HG02642 (cell line): Measurements from ENCODE around the gene NRF1.
A peak's percentile ranks its signal among the peaks of the same experiment; 100 is the strongest.
"Not testable (repeated sequence)": the region's sequence is repeated elsewhere in the genome, so short reads cannot be mapped to it uniquely, and the experiment has no call there.

Experiments used
- ATAC-seq: cut with Tn5 transposase; IDR thresholded peaks from one replicate; pipeline ENCODE4 v1.9.1; 2021; ENCODE audit warnings: mild to moderate bottlenecking; ENCODE audit not compliant: unreplicated experiment, poor library complexity

NRF1 gene

DNA sequence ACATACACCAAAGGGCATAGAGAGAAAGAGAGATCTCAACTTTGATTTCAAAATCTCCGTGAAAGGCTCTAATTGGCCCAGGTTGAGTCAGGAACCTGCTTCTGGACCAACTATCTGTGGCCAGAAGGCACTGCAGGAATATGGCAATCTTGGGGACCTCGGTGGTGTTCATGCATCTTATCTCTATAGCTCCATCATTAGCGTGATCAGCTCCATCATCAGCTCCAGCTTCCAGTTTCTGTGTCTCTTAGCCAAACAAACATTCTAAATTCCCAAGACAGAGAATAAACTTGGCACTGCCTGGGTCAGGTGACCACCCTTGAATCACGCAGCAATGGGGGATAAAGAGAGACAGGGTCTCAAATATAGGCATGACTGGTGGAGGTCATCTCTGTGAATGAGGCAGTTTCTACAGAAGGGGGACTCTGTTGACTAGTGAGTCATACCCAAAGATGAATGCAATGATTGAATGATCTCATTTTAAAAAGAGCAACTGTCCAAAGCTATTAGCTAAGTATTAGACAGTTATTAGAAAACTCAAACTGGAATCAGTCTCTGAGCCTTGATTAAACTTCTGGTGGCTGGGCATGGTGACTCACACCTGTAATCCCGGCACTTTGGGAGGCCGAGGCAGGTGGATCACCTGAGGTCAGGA lies 5.4 kb upstream of the NRF1 start:
- no peak for ATAC-seq

GRCh38 chr7:129606803-129607202 lies 4.7 kb upstream of the NRF1 start:
- no peak for ATAC-seq

GRCh38 chr7:129607471-129608120 lies 3.9 kb upstream of the NRF1 start:
- no peak for ATAC-seq

GRCh38 chr7:129609666-129610065 lies 1.9 kb upstream of the NRF1 start:
- ATAC-seq, result no peak

DNA sequence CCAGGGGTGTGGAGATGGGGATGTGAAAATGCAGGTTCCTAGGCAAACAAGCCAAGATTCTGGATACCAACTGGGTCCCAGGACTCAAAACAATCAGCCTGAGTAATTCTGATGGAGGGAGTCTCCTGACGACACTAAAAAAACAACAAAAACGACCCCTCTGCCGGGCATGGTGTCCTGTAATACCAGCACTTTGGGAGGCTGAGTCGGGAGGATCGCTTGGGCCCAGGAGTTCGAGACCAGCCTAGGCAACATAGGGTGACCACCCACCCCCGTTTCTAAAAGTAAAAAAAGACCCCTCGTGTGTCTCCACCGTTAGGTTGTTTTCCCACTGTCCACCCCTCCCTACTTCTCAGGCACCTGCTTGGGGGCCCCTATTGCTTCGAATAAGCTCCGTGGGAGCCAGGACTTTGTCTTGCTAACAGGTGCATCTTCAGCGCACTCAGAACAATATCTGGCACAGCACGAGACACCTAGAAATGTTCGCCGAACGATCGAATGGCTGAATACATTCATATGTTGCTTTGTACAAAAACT lies 743 bp upstream of the NRF1 start:
- no peak for ATAC-seq

GRCh38 chr7:129612112-129613015 lies 844 bp downstream of the NRF1 start:
- peak; percentile 22 for ATAC-seq

- ATAC-seq, result no peak
Observed at GRCh38 chr7:129613016-129613337, 1.5 kb downstream of the NRF1 start.

DNA sequence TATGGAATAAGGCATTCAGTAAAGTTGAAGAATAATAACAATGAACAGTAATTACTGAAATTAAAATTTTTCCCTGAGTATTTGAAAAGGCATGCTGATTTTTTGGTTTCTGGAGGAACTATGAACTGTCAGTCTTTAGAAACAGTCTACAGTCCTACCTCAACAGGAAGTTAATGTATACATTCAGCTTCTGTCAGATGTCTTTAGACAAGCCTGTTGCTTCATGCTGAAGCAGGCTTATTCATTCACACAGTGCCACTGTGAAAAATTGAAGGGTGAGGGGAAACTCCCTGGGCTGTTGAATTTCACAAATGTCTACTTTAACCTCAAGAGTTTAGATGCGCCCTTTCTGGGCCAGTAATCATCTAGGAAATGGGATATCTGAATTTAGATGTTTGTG lies 3.5 kb downstream of the NRF1 start:
- ATAC-seq, result no peak

- ATAC-seq, result no peak
Observed at GRCh38 chr7:129616530-129616929, 5.0 kb downstream of the NRF1 start.

DNA sequence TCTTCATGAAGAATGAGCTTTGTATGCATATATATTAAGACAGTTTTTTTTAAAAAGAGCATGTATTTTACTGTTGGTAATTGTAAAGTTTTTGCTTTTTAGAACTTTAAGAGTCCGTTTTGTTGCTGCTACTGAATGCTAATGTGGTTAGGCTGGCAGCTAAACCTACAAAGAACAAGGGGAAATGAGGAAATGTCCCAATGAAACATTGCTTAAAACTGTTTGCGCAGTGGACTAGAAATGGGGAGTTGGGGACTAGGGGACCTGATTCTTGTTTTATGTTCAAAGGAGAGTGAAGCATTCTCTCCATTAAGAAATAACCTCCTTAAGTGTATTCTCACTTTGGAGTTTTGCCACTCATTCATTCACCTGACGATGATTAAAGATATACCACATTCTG lies 5.7 kb downstream of the NRF1 start:
- no peak for ATAC-seq

DNA sequence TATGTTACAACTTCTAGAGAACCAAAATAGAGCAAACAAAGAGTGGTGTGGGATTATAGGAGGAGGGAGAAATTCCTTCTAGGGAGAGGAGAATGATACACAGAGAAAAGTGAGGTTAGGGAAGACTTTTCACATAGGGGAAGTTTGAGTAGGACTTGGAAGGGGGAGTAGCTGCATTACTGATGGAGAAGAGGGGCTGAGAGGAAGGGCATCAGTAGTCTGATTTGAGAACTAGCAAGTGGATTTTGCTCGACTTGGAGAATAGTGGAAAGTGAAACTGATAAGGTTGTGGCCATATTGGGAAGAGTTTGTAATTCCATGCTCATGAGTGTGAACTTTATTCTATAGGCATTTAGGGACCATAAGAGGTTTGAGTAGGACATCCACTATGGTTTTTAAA lies 6.1 kb downstream of the NRF1 start:
- no peak for ATAC-seq

DNA sequence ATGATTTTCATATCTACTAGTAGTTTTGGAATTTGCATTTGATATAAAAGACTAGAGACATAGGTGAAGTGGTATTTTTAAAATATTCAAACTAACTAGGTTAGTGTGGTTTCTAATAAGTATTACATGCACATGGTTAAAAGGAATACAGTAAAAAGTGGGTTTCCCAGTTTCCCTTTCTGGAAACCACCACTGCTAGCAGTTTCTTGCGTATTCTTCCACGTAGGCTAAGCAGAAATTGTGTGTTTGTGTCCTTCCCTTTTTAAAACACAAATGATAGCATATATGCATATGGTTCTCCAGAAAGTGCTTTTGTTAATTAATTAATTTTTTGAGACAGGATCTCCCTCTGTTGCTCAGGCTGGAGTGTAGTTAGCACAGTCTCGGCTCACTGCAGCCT lies 15.4 kb downstream of the NRF1 start:
- no peak for ATAC-seq

- no peak for ATAC-seq
Observed at GRCh38 chr7:129630341-129630740, 18.8 kb downstream of the NRF1 start.

DNA sequence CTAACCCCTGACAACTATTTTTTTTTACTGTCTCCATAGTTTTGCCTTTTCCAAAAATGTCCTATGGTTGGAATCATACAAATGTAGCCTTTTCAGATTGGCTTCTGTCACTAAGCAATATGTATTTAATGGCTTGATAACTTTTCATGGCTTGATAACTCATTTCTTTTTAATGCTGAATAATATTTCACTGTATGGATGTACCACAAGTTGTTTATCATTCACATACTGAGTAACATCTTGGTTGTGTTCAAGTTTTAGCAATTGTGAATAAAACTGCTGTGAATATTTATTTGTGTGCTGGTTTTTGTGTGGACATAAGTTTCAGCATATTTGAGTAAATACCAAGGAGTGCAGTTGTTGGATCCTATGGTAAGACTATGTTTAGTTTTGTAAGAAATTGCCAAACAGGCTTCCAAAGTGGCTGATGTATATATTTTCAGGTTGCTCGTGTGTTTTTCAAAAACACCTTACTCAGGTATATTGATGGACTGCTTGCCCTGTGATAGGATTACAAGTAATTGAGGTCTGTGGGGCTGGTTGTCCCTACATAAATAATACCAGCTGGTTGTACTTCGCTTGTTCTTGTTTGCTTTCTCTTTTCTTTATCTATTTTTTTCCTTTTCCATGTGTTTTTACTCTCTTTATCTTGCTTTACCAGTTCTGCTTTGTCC lies 23.0 kb downstream of the NRF1 start:
- no peak for ATAC-seq

DNA sequence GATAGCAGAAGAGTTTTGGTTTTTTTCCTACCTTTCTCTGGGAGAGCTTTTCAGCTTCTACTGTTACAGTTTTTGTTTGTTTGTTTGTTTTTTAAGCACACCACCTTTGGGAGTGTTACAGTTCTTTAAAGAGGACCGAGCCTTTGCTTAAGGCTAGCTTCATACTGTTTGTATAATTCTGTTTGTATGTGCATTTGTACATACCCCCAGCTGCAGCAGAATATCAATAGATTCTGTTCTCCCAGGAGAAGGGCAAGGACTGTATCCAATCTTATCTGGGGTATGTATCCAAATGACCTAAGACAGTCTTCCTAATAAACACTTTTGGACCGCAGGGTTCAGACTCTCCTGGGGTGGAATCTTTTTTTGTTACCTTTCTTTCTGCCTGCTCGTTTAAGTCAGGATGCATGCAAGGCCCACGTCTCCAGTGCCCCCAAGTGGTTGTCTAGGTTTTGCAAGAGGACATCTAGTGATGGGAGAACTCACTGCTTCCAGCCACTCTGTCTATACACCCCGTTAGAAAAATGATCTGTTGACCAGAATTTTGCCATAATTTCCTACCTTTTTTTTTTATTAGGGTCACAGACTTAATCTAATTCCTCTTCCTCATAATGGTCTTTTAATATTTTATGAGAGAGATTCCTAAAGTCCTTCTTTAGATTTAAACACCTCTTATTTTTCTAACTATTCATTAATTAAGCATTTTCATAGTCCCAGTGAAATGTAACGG lies 23.9 kb downstream of the NRF1 start:
- ATAC-seq, result peak; percentile 56

- ATAC-seq, result not testable (repeated sequence)
Observed at GRCh38 chr7:129636030-129636550, 24.6 kb downstream of the NRF1 start.

DNA sequence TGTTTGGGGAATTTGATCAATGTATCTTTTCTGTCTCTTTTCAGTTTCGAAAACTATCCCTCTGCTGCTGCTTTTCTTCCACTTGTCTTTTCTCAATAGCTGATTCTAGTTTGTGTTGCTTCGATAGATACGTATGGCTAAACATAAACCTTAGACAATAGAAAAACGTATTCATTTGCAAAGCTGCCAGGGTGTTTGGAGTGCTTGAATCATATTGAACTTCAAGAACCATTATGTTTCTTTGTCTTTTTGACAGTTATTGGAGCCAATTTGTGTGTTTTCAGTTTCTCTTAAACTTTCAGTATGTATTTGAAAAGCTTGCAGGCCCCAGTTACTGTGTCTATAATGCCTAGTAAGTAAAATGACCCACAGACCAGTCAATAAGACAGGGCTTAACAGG lies 25.1 kb downstream of the NRF1 start:
- ATAC-seq, result no peak

GRCh38 chr7:129640400-129640799 lies 28.9 kb downstream of the NRF1 start:
- no peak for ATAC-seq

- ATAC-seq, result no peak
Observed at GRCh38 chr7:129642871-129643549, 31.5 kb downstream of the NRF1 start.
